ENCODE results near the gene WDR70.
"Not testable (repeated sequence)": the region's sequence is repeated elsewhere in the genome, so short reads cannot be mapped to it uniquely, and the experiment has no call there.

WDR70 gene

GRCh38 chr5:37645707-37646106, 266.6 kb downstream of the WDR70 start:
- no peak for TF ChIP-seq CTCF (IDR thresholded peaks at IDR 0.05; ENCODE audit: control insufficient read depth, extremely low read depth, insufficient read depth)
- no peak overlapping the region for H3K4me3 ChIP-seq (ENCODE audit: low read depth, low read length)
- DNase-seq (ENCODE audit: low read depth): no peak

GRCh38 chr5:37654566-37654965, 275.4 kb downstream of the WDR70 start:
- DNase-seq (ENCODE audit: low read depth); H3K4me3 ChIP-seq (ENCODE audit: low read depth, low read length): not testable (repeated sequence)

GRCh38 chr5:37657046-37657445, 277.9 kb downstream of the WDR70 start:
- no peak for TF ChIP-seq CTCF (IDR thresholded peaks at IDR 0.05; ENCODE audit: control insufficient read depth, extremely low read depth, insufficient read depth)
- H3K4me3 ChIP-seq (ENCODE audit: low read depth, low read length): no peak overlapping the region
- DNase-seq (ENCODE audit: low read depth): no peak

GRCh38 chr5:37658440-37658839, 279.3 kb downstream of the WDR70 start:
- DNase-seq (ENCODE audit: low read depth): no peak
- TF ChIP-seq CTCF (IDR thresholded peaks at IDR 0.05; ENCODE audit: control insufficient read depth, extremely low read depth, insufficient read depth): no peak
- no peak overlapping the region for H3K4me3 ChIP-seq (ENCODE audit: low read depth, low read length)

GRCh38 chr5:37660319-37660718, 281.2 kb downstream of the WDR70 start:
- DNase-seq (ENCODE audit: low read depth): no peak
- no peak for TF ChIP-seq CTCF (IDR thresholded peaks at IDR 0.05; ENCODE audit: control insufficient read depth, extremely low read depth, insufficient read depth)
- H3K4me3 ChIP-seq (ENCODE audit: low read depth, low read length): no peak overlapping the region

GRCh38 chr5:37661227-37661920, 282.3 kb downstream of the WDR70 start:
- TF ChIP-seq CTCF (IDR thresholded peaks at IDR 0.05; ENCODE audit: control insufficient read depth, extremely low read depth, insufficient read depth): no peak
- H3K4me3 ChIP-seq (ENCODE audit: low read depth, low read length): no peak overlapping the region
- DNase-seq (ENCODE audit: low read depth): no peak

- no peak overlapping the region for H3K4me3 ChIP-seq (ENCODE audit: low read depth, low read length)
- no peak for DNase-seq (ENCODE audit: low read depth)
- no peak for TF ChIP-seq CTCF (IDR thresholded peaks at IDR 0.05; ENCODE audit: control insufficient read depth, extremely low read depth, insufficient read depth)
Observed at GRCh38 chr5:37661951-37662350, 282.8 kb downstream of the WDR70 start.
